Nephron progenitor cell (in vitro differentiated cells): ENCODE data around the gene SYNDIG1.

Experiments used
- DNase-seq: peaks from one replicate; pipeline ENCODE4 v3.0.0; 2021
- H3K27ac Mint-ChIP-seq: 2 replicates; pipeline ENCODE4 v1.8.0; 2021; ENCODE audit warnings: mild to moderate bottlenecking, moderate library complexity, mixed read lengths
- H3K27me3 Mint-ChIP-seq: 2 replicates; pipeline ENCODE4 v1.8.0; 2021; ENCODE audit warnings: mild to moderate bottlenecking, low read depth, mixed read lengths; ENCODE audit not compliant: poor library complexity
- H3K36me3 Mint-ChIP-seq: 2 replicates; pipeline ENCODE4 v1.8.0; 2021; ENCODE audit warnings: low read depth, mixed read lengths
- H3K4me1 Mint-ChIP-seq: 2 replicates; pipeline ENCODE4 v1.8.0; 2021; ENCODE audit warnings: mixed read lengths
- H3K4me3 Mint-ChIP-seq: 2 replicates; pipeline ENCODE4 v1.8.0; 2021; ENCODE audit warnings: mild to moderate bottlenecking, moderate library complexity, mixed read lengths
- H3K9me3 Mint-ChIP-seq: 2 replicates; pipeline ENCODE4 v1.8.0; 2021; ENCODE audit warnings: mild to moderate bottlenecking, moderate library complexity, mixed read lengths
- CTCF ChIP-seq: fragments of 200-600 bp; sonication (generic); IDR thresholded peaks from 2 replicates; pipeline ENCODE4 v1.5.0; 2021; ENCODE audit warnings: antibody characterized with exemption

SYNDIG1 gene

GRCh38 chr20:24614341-24614740 is 144.9 kb downstream of the SYNDIG1 start:
- H3K4me1 Mint-ChIP-seq: no peaks in the 10 kb centered on the region
- H3K27me3 Mint-ChIP-seq: peaks cover 16% of the 10 kb centered on the region
- no peak overlapping the region for H3K4me3 Mint-ChIP-seq
- H3K9me3 Mint-ChIP-seq: no peaks in the 10 kb centered on the region
- TF ChIP-seq CTCF: no peak
- DNase-seq: no peak
- no peak overlapping the region for H3K27ac Mint-ChIP-seq
- H3K36me3 Mint-ChIP-seq: no peaks in the 10 kb centered on the region

- TF ChIP-seq CTCF: no peak
- DNase-seq: no peak
- Mint-ChIP-seq H3K4me1 (no peaks in the 10 kb centered on the region), H3K9me3 (no peaks in the 10 kb centered on the region), H3K4me3 (no peak overlapping the region), H3K36me3 (no peaks in the 10 kb centered on the region), H3K27me3 (peaks cover 16% of the 10 kb centered on the region), H3K27ac (no peak overlapping the region)
Measured at GRCh38 chr20:24615353-24615752, 145.9 kb downstream of the SYNDIG1 start.

- Mint-ChIP-seq H3K27ac (no peak overlapping the region), H3K4me3 (no peak overlapping the region), H3K27me3 (peaks cover 11% of the 10 kb centered on the region), H3K9me3 (no peaks in the 10 kb centered on the region), H3K36me3 (no peaks in the 10 kb centered on the region), H3K4me1 (no peaks in the 10 kb centered on the region)
- no peak for TF ChIP-seq CTCF
- no peak for DNase-seq
Measured at GRCh38 chr20:24616258-24617079, 147.0 kb downstream of the SYNDIG1 start.

GRCh38 chr20:24617080-24617432 is 147.6 kb downstream of the SYNDIG1 start:
- H3K4me3 Mint-ChIP-seq: no peak overlapping the region

GRCh38 chr20:24617757-24618450 is 148.5 kb downstream of the SYNDIG1 start:
- H3K4me1 Mint-ChIP-seq: peaks cover 5% of the 10 kb centered on the region
- H3K9me3 Mint-ChIP-seq: no peaks in the 10 kb centered on the region
- DNase-seq: no peak
- peaks cover 8% of the 10 kb centered on the region for H3K27me3 Mint-ChIP-seq
- H3K27ac Mint-ChIP-seq: no peak overlapping the region
- TF ChIP-seq CTCF: no peak
- H3K36me3 Mint-ChIP-seq: no peaks in the 10 kb centered on the region
- H3K4me3 Mint-ChIP-seq: no peak overlapping the region

More at GRCh38 chr20:24617080-24617432, 147.6 kb downstream of the SYNDIG1 start:
- H3K27me3 Mint-ChIP-seq: peaks cover 7% of the 10 kb centered on the region
- no peaks in the 10 kb centered on the region for H3K9me3 Mint-ChIP-seq
- no peak for TF ChIP-seq CTCF
- H3K4me1 Mint-ChIP-seq: no peaks in the 10 kb centered on the region
- no peak overlapping the region for H3K27ac Mint-ChIP-seq
- no peaks in the 10 kb centered on the region for H3K36me3 Mint-ChIP-seq
- DNase-seq: no peak

GRCh38 chr20:24618739-24619138 is 149.3 kb downstream of the SYNDIG1 start:
- H3K36me3 Mint-ChIP-seq: no peaks in the 10 kb centered on the region
- no peak for DNase-seq
- peaks cover 8% of the 10 kb centered on the region for H3K4me1 Mint-ChIP-seq
- no peaks in the 10 kb centered on the region for H3K9me3 Mint-ChIP-seq
- no peak overlapping the region for H3K27ac Mint-ChIP-seq
- H3K4me3 Mint-ChIP-seq: no peak overlapping the region
- no peak for TF ChIP-seq CTCF
- peaks cover 8% of the 10 kb centered on the region for H3K27me3 Mint-ChIP-seq
